Adrenal gland (tissue), 12 donors: ENCODE data around the gene NPTXR. TPM values are rescaled to one million over a fixed set of nuclear protein-coding genes. Genes with fewer than 3 reads are reported as not detected.
A peak's percentile ranks its signal among the peaks of the same experiment; 100 is the strongest.

Experiments
- DNase-seq, 7 donors: peaks; one replicate each; pipeline ENCODE4 v3.0.0-alpha.2; 2019 to 2020
- H3K27ac ChIP-seq, 5 donors: fragments of 200-600 bp; sonication (generic) in 4 of 5; 1 replicate in 3 of 5; 2 replicates in 2 of 5; pipeline versions ENCODE4 v1.5.1 to v1.8.0; 2016 to 2020; ENCODE audit warnings: mild to moderate bottlenecking in 1 of 5
- H3K27me3 ChIP-seq: fragments of 200-600 bp; 2 replicates; pipeline ENCODE4 v1.8.0; 2021
- H3K36me3 ChIP-seq, 2 donors: fragments of 200-600 bp; replicated peaks in 1 of 2; 1 replicate in 1 of 2; 2 replicates in 1 of 2; pipeline versions ENCODE4 v1.5.1 to v1.8.0; 2018 to 2022
- H3K4me1 ChIP-seq, 2 donors: fragments of 200-600 bp; replicated peaks in 1 of 2; 1 replicate in 1 of 2; 2 replicates in 1 of 2; pipeline versions ENCODE4 v1.5.1 to v1.8.0; 2018 to 2021
- H3K4me3 ChIP-seq, 4 donors: fragments of 200-600 bp; sonication (generic) in 3 of 4; one replicate each; pipeline ENCODE4 v1.5.1; 2016 to 2018
- H3K9me3 ChIP-seq, 3 donors: fragments of 200-600 bp; sonication (generic) in 1 of 3; replicated peaks in 1 of 3; 1 replicate in 2 of 3; 2 replicates in 1 of 3; pipeline versions ENCODE4 v1.5.1 to v1.8.0; 2016 to 2021
- POLR2A ChIP-seq, 2 donors: fragments of 450-650 bp; IDR thresholded peaks; one replicate each; pipeline ENCODE4 v1.6.1; 2017; ENCODE audit warnings: antibody characterized with exemption in 2 of 2, mild to moderate bottlenecking in 2 of 2, moderate library complexity in 1 of 2
- WGBS, 4 donors: extraction: QIAGEN DNeasy Blood & Tissue Kit in 2 of 4; methylation state at CpG; one replicate each; pipeline versions ENCODE4 v1.1.5 to v1.1.7; 2013 to 2017; 5-methylcytosine and 5-hydroxymethylcytosine counted together
- intact Hi-C, 2 donors: fragments of 100-400 bp; cut with DNase I; formaldehyde crosslinking; loops; one replicate each; pipeline versions ENCODE4 v1.14.1 to v1.15.0; 2022 to 2023
- polyA plus RNA-seq, 3 donors: library from polyadenylated mRNA; stranded (reverse); fragments of 200-250 nt in 2 of 3; fragments of 350-450 nt in 1 of 3; fragmentation: Illumina TruSeq in 1 of 3; extraction: RNeasy Lipid Tissue Mini Kit (QIAGEN cat#74804) in 1 of 3; gene quantifications; one replicate each; pipeline ENCODE4 v1.2.3, GENCODE V29; 2013 to 2014
- total RNA-seq, 9 donors: library from RNA; depleted of rRNA in 4 of 9; stranded (reverse); fragments of >200 nt in 4 of 9; fragments of 120-200 nt in 1 of 9; fragmentation: NEBNext Ultra II Directional in 1 of 9; extraction: Animal tissue kit (Norgen Biotek cat#: 25700) in 1 of 9; gene quantifications; one replicate each; pipeline versions ENCODE4 v1.1.0 to v1.2.4, GENCODE V29; 2013 to 2023
- TF ChIP-seq, protein P1 (sequence below), 6 experiments: fragments of 450-650 bp in 4 of 6; fragments of 200-600 bp in 2 of 6; sonication (generic) in 1 of 6; IDR thresholded peaks; 1 replicate in 5 of 6; 2 replicates in 1 of 6; pipeline versions ENCODE4 v1.5.1 to v1.8.0; 2016 to 2021; ENCODE audit warnings: antibody characterized with exemption in 6 of 6, mild to moderate bottlenecking in 2 of 6, moderate library complexity in 1 of 6
- donor health status: healthy with polysubstance abuse.
- donor health status: Bipolar disorder and iron deficiency.
- donor health status: DM: yes; HTN: yes; CAD: no.
- donor health status: DM: no; HTN: no; CAD: no.
- donor health status: DM: no; HTN: no; CAD: no.
- donor health status: DM: yes; HTN: yes; CAD: no.

The NPTXR gene
- total and polyA plus RNA-seq, 12 donors: 1.2 to 26.9 (median 10.5) TPM

GRCh38 chr22:38861927-38862326 lies 18.1 kb upstream of the NPTXR start:
- Histone ChIP-seq H3K36me3 (peaks cover 0 to 19% of the 10 kb centered on the region in 2 donors), H3K27me3 (no peaks in the 10 kb centered on the region), H3K4me3 (no peak overlapping the region), H3K9me3 (no peaks in the 10 kb centered on the region), H3K27ac (no peak overlapping the region), H3K4me1 (peaks cover 10 to 49% of the 10 kb centered on the region in 2 donors)
- WGBS, 4 donors: 35 to 40% (median 40%) methylated on average over 12 of the region's 12 CpGs
- no peak for DNase-seq
- intact Hi-C loops: loop anchor here (10.0 kb wide), 2 partner anchors 263 to 273 kb away; no protein-coding TSS in a partner anchor
- no peak for TF ChIP-seq POLR2A (IDR thresholded peaks at IDR 0.05)
- TF ChIP-seq, protein P1, sequence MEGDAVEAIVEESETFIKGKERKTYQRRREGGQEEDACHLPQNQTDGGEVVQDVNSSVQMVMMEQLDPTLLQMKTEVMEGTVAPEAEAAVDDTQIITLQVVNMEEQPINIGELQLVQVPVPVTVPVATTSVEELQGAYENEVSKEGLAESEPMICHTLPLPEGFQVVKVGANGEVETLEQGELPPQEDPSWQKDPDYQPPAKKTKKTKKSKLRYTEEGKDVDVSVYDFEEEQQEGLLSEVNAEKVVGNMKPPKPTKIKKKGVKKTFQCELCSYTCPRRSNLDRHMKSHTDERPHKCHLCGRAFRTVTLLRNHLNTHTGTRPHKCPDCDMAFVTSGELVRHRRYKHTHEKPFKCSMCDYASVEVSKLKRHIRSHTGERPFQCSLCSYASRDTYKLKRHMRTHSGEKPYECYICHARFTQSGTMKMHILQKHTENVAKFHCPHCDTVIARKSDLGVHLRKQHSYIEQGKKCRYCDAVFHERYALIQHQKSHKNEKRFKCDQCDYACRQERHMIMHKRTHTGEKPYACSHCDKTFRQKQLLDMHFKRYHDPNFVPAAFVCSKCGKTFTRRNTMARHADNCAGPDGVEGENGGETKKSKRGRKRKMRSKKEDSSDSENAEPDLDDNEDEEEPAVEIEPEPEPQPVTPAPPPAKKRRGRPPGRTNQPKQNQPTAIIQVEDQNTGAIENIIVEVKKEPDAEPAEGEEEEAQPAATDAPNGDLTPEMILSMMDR (IDR thresholded peaks at IDR 0.05): no peak

DNA sequence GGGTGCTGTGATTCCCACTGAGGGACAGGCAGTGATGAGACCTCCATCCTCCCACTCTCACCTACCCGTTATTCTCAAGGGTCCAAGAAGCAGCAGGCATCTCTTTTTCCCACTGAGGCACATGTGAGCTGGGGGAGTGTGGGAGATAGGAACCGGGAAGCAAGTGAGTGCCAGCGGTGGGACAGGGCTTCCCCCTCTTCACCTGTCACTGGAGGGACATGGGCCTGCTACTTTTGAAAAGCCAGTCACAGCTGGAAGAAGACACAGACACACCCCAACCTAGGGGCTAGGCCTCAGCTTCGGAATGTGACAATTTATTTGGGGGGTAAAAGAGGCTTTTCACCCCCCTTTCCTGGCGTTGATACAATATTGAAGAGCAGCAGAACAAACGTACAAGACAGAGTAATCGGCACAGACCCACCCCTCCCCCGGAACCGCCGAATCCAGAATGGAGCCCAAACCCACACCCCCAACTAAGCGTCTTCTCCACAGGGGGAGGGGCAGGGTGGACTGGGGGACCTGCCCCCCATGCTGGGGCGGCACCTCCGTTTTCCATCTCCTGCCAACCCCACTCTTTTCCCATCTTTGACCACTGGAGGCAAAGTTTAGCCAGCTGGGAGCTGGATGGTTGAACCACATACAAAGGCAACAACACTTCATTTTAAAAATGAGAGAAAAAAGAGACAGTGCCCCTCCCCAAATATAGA lies 17.5 kb upstream of the NPTXR start:
- intact Hi-C loops: loop anchor here (10.0 kb wide), 2 partner anchors 263 to 273 kb away; no protein-coding TSS in a partner anchor
- WGBS, 4 donors: 29 to 34% (median 32%) methylated on average over 10 to 13 of the region's 13 CpGs
- Histone ChIP-seq H3K27me3 (no peaks in the 10 kb centered on the region), H3K9me3 (no peaks in the 10 kb centered on the region), H3K36me3 (peaks cover 0 to 13% of the 10 kb centered on the region in 2 donors), H3K4me1 (peaks cover 10 to 45% of the 10 kb centered on the region in 2 donors), H3K27ac (no peak overlapping the region), H3K4me3 (no peak overlapping the region)
- DNase-seq: peak in 2 of 7 donors; percentile 30 to 65
- TF ChIP-seq, protein P1 (IDR thresholded peaks at IDR 0.05): peak in 2 of 6 experiments; percentile 20 to 30
- no peak for TF ChIP-seq POLR2A (IDR thresholded peaks at IDR 0.05)

DNA sequence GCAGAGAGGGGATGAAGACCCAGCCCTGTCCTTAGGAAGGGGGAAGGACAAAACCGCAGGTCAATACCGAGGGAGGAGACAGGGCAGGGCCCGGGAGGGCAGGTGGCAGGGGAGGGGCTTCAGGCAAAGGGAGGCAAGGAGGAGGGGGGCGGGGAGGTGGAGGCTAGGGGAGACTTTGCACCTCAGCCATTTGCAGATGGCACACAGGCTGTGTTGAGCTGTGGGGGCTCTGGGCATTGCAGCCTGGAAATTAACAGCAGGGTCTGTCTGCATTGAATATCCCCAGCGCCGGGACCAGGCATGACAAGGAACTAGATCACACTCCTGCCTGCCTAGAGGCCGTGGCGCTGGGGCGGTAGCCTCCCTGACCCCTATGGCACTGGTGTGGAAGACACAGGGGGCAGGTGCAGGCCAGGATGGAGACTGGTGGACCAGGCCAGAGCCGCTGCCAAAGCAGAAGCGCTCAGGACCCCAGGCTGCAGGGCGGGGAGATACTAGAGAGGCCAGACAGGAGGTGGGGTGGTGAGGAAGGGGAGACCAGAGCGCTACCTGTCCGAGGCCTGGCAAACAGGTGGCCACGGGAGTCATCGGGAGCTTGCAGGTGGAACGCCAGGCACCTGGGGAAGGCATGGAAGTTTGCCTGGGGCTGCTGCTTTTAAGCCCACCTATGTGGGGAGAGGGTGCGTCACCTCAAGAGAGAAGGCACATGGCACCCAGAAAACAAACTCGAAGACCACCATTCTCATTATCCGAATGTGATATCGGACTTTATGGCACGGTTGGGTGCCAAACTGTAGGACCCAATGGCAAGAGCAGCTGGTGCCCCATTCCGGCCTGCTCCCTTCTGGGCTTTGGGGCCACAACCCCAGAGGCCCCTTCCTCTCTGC lies 16.7 kb upstream of the NPTXR start:
- TF ChIP-seq, protein P1 (IDR thresholded peaks at IDR 0.05): no peak
- peak in 1 of 2 donors; percentile 2 for TF ChIP-seq POLR2A (IDR thresholded peaks at IDR 0.05)
- Histone ChIP-seq H3K27ac (no peak overlapping the region), H3K4me3 (no peak overlapping the region), H3K4me1 (peaks cover 10 to 39% of the 10 kb centered on the region in 2 donors), H3K9me3 (no peaks in the 10 kb centered on the region), H3K27me3 (no peaks in the 10 kb centered on the region), H3K36me3 (peaks cover 0 to 5% of the 10 kb centered on the region in 2 donors)
- WGBS, 4 donors: 57 to 69% (median 62%) methylated on average over 19 to 23 of the region's 23 CpGs
- intact Hi-C loops: loop anchor here (10.0 kb wide), 2 partner anchors 264 to 274 kb away; no protein-coding TSS in a partner anchor
- DNase-seq: no peak
